WERI-Rb-1 (cell line): ENCODE data around the gene C5orf46.

Experiments used
- DNase-seq: peaks from one replicate; pipeline ENCODE4 v3.0.0-alpha.2; 2020
- H3K27ac ChIP-seq: fragments of 250-450 bp; sonication (Bioruptor Pico); 2 replicates; pipeline ENCODE4 v1.5.1; 2020; ENCODE audit warnings: mild to moderate bottlenecking, moderate library complexity
- H3K27me3 ChIP-seq: fragments of 250-450 bp; sonication (Bioruptor Pico); 2 replicates; pipeline ENCODE4 v1.5.1; 2021; ENCODE audit warnings: mild to moderate bottlenecking, low read depth, moderate library complexity; ENCODE audit not compliant: insufficient read depth, severe bottlenecking
- H3K36me3 ChIP-seq: fragments of 250-450 bp; sonication (Bioruptor Pico); 2 replicates; pipeline ENCODE4 v1.5.1; 2020; ENCODE audit warnings: mild to moderate bottlenecking, moderate library complexity
- H3K4me3 ChIP-seq: 2 replicates; pipeline ENCODE4 v1.5.1; 2011; ENCODE audit warnings: low read depth, mild to moderate bottlenecking, control low read depth, low read length
- H3K9me3 ChIP-seq: fragments of 250-450 bp; sonication (Bioruptor Pico); 2 replicates; pipeline ENCODE4 v1.5.1; 2021; ENCODE audit warnings: mild to moderate bottlenecking, moderate library complexity; ENCODE audit not compliant: severe bottlenecking
- TF ChIP-seq, protein P1 (sequence below): IDR thresholded peaks from 2 replicates; pipeline ENCODE4 v1.5.1; 2011; ENCODE audit warnings: low read depth, mild to moderate bottlenecking, control low read depth, inconsistent platforms, low read length

Gene C5orf46

GRCh38 chr5:147904110-147904509 is 2.2 kb downstream of the C5orf46 start:
- H3K27ac ChIP-seq = no peak overlapping the region
- no peaks in the 10 kb centered on the region for H3K36me3 ChIP-seq
- no peaks in the 10 kb centered on the region for H3K27me3 ChIP-seq
- H3K4me3 ChIP-seq = no peak overlapping the region
- DNase-seq = no peak
- TF ChIP-seq, protein P1, sequence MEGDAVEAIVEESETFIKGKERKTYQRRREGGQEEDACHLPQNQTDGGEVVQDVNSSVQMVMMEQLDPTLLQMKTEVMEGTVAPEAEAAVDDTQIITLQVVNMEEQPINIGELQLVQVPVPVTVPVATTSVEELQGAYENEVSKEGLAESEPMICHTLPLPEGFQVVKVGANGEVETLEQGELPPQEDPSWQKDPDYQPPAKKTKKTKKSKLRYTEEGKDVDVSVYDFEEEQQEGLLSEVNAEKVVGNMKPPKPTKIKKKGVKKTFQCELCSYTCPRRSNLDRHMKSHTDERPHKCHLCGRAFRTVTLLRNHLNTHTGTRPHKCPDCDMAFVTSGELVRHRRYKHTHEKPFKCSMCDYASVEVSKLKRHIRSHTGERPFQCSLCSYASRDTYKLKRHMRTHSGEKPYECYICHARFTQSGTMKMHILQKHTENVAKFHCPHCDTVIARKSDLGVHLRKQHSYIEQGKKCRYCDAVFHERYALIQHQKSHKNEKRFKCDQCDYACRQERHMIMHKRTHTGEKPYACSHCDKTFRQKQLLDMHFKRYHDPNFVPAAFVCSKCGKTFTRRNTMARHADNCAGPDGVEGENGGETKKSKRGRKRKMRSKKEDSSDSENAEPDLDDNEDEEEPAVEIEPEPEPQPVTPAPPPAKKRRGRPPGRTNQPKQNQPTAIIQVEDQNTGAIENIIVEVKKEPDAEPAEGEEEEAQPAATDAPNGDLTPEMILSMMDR = no peak
- no peaks in the 10 kb centered on the region for H3K9me3 ChIP-seq

DNA sequence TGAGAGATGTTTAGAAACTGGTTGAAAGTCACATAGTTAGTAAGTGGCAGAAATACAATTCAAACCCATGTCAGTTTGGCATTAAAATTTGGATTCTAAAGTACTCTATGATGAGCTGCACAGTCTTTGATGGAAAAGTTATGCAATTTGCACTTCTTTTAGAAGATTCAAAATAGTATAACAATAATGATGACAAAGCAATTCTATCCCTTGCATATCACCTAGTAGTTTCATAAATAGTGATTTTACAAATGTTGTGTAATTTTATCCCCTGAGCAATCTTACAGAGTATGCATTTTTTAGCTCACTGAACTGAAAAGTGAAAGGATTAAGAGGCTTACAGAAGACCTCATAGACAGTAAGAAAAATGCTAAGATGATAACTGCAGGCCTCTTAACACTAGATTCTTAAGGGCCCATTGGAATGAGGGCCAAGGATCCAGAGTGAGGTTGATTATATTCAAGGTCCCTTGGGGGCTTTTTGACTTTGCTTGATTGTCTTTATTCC is 3.7 kb downstream of the C5orf46 start:
- no peak overlapping the region for H3K27ac ChIP-seq
- TF ChIP-seq, protein P1 = no peak

GRCh38 chr5:147901599-147902039 is 4.7 kb downstream of the C5orf46 start:
- Histone ChIP-seq H3K27ac (no peak overlapping the region), H3K27me3 (no peaks in the 10 kb centered on the region), H3K9me3 (no peaks in the 10 kb centered on the region), H3K4me3 (no peak overlapping the region), H3K36me3 (no peaks in the 10 kb centered on the region)
- TF ChIP-seq, protein P1 = no peak
- DNase-seq = no peak

More for the DNA sequence above, 3.7 kb downstream of the C5orf46 start:
- Histone ChIP-seq H3K9me3 (no peaks in the 10 kb centered on the region), H3K27me3 (no peaks in the 10 kb centered on the region), H3K36me3 (no peaks in the 10 kb centered on the region), H3K4me3 (no peak overlapping the region)
- no peak for DNase-seq

- Histone ChIP-seq H3K27ac (no peak overlapping the region), H3K9me3 (no peaks in the 10 kb centered on the region), H3K27me3 (no peaks in the 10 kb centered on the region), H3K36me3 (no peaks in the 10 kb centered on the region), H3K4me3 (no peak overlapping the region)
- DNase-seq = no peak
- TF ChIP-seq, protein P1 = no peak
Measured at GRCh38 chr5:147898875-147899401, 7.4 kb downstream of the C5orf46 start.

GRCh38 chr5:147895864-147896263 is 10.5 kb downstream of the C5orf46 start:
- no peak for DNase-seq
- no peaks in the 10 kb centered on the region for H3K27me3 ChIP-seq
- TF ChIP-seq, protein P1 = no peak
- no peak overlapping the region for H3K4me3 ChIP-seq
- H3K9me3 ChIP-seq = no peaks in the 10 kb centered on the region
- H3K27ac ChIP-seq = no peak overlapping the region
- no peaks in the 10 kb centered on the region for H3K36me3 ChIP-seq

DNA sequence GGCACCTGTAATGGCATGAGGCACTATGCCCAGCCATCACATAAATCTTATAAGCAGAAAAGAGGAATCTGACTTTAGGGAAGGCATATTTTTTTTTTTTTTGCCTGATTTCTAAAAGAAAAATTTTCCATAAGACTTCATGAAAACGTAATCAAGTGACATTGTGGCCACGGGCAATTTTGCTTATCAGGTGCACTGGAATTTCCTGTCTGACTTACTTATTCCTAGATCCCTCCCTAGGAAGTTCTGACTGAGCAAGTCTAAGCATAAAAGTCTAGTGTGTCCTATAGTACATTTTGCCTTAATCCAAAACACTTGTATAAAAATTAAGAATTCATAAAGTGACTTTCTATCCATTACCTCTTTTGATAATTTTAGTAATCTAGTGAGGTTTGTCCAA is 12.5 kb downstream of the C5orf46 start:
- no peak overlapping the region for H3K4me3 ChIP-seq
- no peaks in the 10 kb centered on the region for H3K27me3 ChIP-seq
- no peak overlapping the region for H3K27ac ChIP-seq
- H3K9me3 ChIP-seq = no peaks in the 10 kb centered on the region
- no peak for DNase-seq
- H3K36me3 ChIP-seq = no peaks in the 10 kb centered on the region
- TF ChIP-seq, protein P1 = no peak
